HepG2 (cell line): ENCODE results near the gene ZNF584. TPM values are rescaled to one million over a fixed set of nuclear protein-coding genes. Genes with fewer than 3 reads are reported as not detected.

Experiments
- DZIP1 ChIP-seq: sonication (generic); formaldehyde crosslinking; IDR thresholded peaks from 2 replicates; pipeline ENCODE4 v1.5.0; 2020; ENCODE audit warnings: mild to moderate bottlenecking, missing genetic modification reagents
- NCOR1 ChIP-seq: fragments of 200-600 bp; sonication (generic); IDR thresholded peaks from 2 replicates; pipeline ENCODE4 v1.7.0; 2017; ENCODE audit warnings: antibody characterized with exemption, low read length, borderline replicate concordance
- NR2F1 ChIP-seq, 2 experiments: fragments of 450-650 bp in 1 of 2; formaldehyde crosslinking in 1 of 2; IDR thresholded peaks; 2 replicates each; pipeline versions ENCODE4 v1.5.0 to v1.6.1; 2016 to 2020; ENCODE audit warnings: mild to moderate bottlenecking in 1 of 2, missing compliant biosample characterization in 1 of 2, missing genetic modification reagents in 1 of 2, moderate library complexity in 1 of 2
- RNF2 ChIP-seq: fragments of 450-650 bp; conservative IDR thresholded peaks from 2 replicates; pipeline ENCODE4 v1.6.1; 2016; ENCODE audit warnings: low read depth
- SNAPC2 ChIP-seq: sonication (generic); formaldehyde crosslinking; IDR thresholded peaks from 2 replicates; pipeline ENCODE4 v1.8.1; 2022; ENCODE audit warnings: mild to moderate bottlenecking, missing genetic modification reagents
- TSC22D2 ChIP-seq: sonication (generic); formaldehyde crosslinking; IDR thresholded peaks from 2 replicates; pipeline ENCODE4 v1.5.1; 2020; ENCODE audit warnings: missing genetic modification reagents, mild to moderate bottlenecking, borderline replicate concordance
- ZNF333 ChIP-seq: sonication (generic); formaldehyde crosslinking; IDR thresholded peaks from 2 replicates; pipeline ENCODE4 v1.4.0; 2020; ENCODE audit warnings: mild to moderate bottlenecking, missing genetic modification reagents, borderline replicate concordance
- ZNF407 ChIP-seq: sonication (generic); formaldehyde crosslinking; IDR thresholded peaks from one replicate; pipeline ENCODE4 v1.5.1; 2020; ENCODE audit warnings: mild to moderate bottlenecking, missing genetic modification reagents; ENCODE audit errors: not compliant biosample characterization
- ZNF562 ChIP-seq: sonication (generic); formaldehyde crosslinking; IDR thresholded peaks from 2 replicates; pipeline ENCODE4 v1.8.0; 2022; ENCODE audit warnings: missing genetic modification reagents, borderline replicate concordance
- ZNF652 ChIP-seq: IDR thresholded peaks from 2 replicates; pipeline ENCODE4 v1.6.1; 2016; ENCODE audit warnings: low read depth, borderline replicate concordance
- ZNF724P ChIP-seq: sonication (generic); formaldehyde crosslinking; IDR thresholded peaks from 2 replicates; pipeline ENCODE4 v1.8.0; 2022; ENCODE audit warnings: missing genetic modification reagents, borderline replicate concordance
- polyA plus RNA-seq, 8 experiments: library from polyadenylated mRNA; depleted of rRNA in 3 of 8; stranded (reverse) in 7 of 8; unstranded in 1 of 8; fragments of >200 nt; fragmentation: Illumina TruSeq in 4 of 8; extraction: Trizol in 4 of 8; gene quantifications; 2 replicates each; pipeline versions ENCODE4 v1.2.1 to v1.2.3, GENCODE V29; 2011 to 2016; ENCODE audit warnings: low read depth in 4 of 8, missing spikeins in 1 of 8, mixed read lengths in 1 of 8; ENCODE audit not compliant: insufficient read depth in 1 of 8
- total RNA-seq, 5 experiments: library from RNA; depleted of rRNA; stranded (reverse); fragments of >200 nt; fragmentation: Illumina TruSeq; extraction: Trizol; gene quantifications; 2 replicates each; pipeline ENCODE4 v1.2.3, GENCODE V29; 2016; ENCODE audit warnings: low read depth in 1 of 5
- TF ChIP-seq, protein P1 (sequence below): sonication (generic); formaldehyde crosslinking; IDR thresholded peaks from 2 replicates; pipeline ENCODE4 v1.4.0; 2020; ENCODE audit warnings: missing genetic modification reagents, borderline replicate concordance

Gene ZNF584
- total and polyA plus RNA-seq, 2 of the 13 experiments (the other 11 are each of a cell fraction or from before 2014, with no cell fraction given) = 2.4 to 7.0 TPM

DNA sequence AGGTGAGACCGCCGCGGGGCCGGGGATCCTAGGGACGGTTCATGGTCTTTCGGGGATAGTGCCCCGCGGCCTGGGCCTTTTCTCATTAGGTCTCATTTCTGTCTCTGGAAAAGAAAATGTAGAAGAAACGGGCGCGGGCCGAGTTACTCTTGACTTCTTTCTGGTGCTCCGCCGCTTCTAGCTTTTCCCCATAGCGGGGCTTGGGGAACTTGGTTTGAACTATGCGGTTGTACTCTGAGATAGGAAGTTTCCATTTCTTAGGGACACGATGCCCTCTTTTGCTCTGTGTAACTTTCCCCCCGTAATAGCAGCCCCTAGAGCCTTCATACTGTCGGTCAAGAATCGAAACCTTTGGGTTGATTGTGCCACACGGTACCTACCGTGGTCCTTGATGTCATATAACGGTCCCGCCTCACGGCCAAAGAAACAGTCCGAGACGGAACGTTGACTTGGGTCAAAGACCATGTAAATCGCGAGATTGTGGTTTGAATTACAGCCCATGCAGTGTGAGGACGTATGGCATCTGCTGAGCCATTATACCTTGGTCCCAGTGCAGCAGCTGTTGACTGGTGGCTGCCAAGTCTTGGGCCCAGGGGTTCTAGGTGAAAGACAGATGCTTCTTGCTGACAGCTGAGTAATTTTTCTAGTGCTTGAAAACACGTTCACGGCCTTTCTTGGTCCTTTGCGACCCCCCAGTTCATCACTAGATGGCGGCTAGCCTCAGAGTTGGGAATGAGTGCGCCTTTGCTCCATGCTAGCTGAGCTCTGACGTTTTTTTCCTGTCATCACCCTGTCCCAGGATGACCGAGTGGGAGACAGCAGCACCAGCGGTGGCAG, 20.9 kb upstream of the ZNF584 start (continued):
- no peak for TF ChIP-seq DZIP1 (CRISPR knock-in tag)
- TF ChIP-seq, protein P1, sequence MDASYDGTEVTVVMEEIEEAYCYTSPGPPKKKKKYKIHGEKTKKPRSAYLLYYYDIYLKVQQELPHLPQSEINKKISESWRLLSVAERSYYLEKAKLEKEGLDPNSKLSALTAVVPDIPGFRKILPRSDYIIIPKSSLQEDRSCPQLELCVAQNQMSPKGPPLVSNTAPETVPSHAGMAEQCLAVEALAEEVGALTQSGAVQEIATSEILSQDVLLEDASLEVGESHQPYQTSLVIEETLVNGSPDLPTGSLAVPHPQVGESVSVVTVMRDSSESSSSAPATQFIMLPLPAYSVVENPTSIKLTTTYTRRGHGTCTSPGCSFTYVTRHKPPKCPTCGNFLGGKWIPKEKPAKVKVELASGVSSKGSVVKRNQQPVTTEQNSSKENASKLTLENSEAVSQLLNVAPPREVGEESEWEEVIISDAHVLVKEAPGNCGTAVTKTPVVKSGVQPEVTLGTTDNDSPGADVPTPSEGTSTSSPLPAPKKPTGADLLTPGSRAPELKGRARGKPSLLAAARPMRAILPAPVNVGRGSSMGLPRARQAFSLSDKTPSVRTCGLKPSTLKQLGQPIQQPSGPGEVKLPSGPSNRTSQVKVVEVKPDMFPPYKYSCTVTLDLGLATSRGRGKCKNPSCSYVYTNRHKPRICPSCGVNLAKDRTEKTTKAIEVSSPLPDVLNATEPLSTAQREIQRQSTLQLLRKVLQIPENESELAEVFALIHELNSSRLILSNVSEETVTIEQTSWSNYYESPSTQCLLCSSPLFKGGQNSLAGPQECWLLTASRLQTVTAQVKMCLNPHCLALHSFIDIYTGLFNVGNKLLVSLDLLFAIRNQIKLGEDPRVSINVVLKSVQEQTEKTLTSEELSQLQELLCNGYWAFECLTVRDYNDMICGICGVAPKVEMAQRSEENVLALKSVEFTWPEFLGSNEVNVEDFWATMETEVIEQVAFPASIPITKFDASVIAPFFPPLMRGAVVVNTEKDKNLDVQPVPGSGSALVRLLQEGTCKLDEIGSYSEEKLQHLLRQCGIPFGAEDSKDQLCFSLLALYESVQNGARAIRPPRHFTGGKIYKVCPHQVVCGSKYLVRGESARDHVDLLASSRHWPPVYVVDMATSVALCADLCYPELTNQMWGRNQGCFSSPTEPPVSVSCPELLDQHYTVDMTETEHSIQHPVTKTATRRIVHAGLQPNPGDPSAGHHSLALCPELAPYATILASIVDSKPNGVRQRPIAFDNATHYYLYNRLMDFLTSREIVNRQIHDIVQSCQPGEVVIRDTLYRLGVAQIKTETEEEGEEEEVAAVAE = peak; percentile 17; the same call in 1 of the 2 replicates
- no peak for TF ChIP-seq NCOR1
- TF ChIP-seq ZNF407 = no peak
- TF ChIP-seq ZNF652 (CRISPR knock-in tag) = no peak
- 0 out of 2 replicates have a peak, but pooled peaks have one; percentile 30 for TF ChIP-seq ZNF333
- no peak for TF ChIP-seq ZNF724P
- TF ChIP-seq NR2F1 (CRISPR knock-in tag; IDR thresholded peaks at IDR 0.05) = no peak
- no peak for TF ChIP-seq RNF2
- TF ChIP-seq ZNF562 (CRISPR knock-in tag) = no peak
- no peak; the same call in 1 of the 2 replicates for TF ChIP-seq SNAPC2 (CRISPR knock-in tag)
- TF ChIP-seq TSC22D2 (CRISPR knock-in tag) = no peak
